Psoas muscle (tissue), 8 donors: ENCODE results near the gene MRPL32. TPM values are rescaled to one million over a fixed set of nuclear protein-coding genes. Genes with fewer than 3 reads are reported as not detected.

Experiments
- ATAC-seq, 4 donors: fragments of 200-7000 bp; cut with Tn5 transposase; one replicate each; pipeline ENCODE4 v1.9.1; 2020; ENCODE audit warnings: moderate library complexity in 3 of 4, mild to moderate bottlenecking in 2 of 4
- DNase-seq, 2 donors: peaks; one replicate each; pipeline ENCODE4 v3.0.0-alpha.2; 2020
- H3K27ac ChIP-seq: fragments of 200-600 bp; one replicate; pipeline ENCODE4 v1.8.0; 2022
- H3K27me3 ChIP-seq, 3 donors: fragments of 200-600 bp in 1 of 3; one replicate each; pipeline versions ENCODE4 v1.6.1 to v1.8.0; 2013 to 2022; ENCODE audit warnings: low read length in 2 of 3, mild to moderate bottlenecking in 2 of 3, moderate library complexity in 1 of 3; ENCODE audit not compliant: insufficient read depth in 3 of 3
- H3K36me3 ChIP-seq, 2 donors: fragments of 200-600 bp in 1 of 2; one replicate each; pipeline versions ENCODE4 v1.6.1 to v1.8.0; 2013 to 2022; ENCODE audit warnings: low read depth in 1 of 2, mild to moderate bottlenecking in 1 of 2, moderate library complexity in 1 of 2; ENCODE audit not compliant: insufficient read depth in 1 of 2
- H3K4me1 ChIP-seq: fragments of 200-600 bp; one replicate; pipeline ENCODE4 v1.8.0; 2022
- H3K4me3 ChIP-seq: fragments of 200-600 bp; one replicate; pipeline ENCODE4 v1.8.0; 2022; ENCODE audit warnings: mild to moderate bottlenecking
- H3K9me3 ChIP-seq: fragments of 200-600 bp; one replicate; pipeline ENCODE4 v1.8.0; 2022
- WGBS, 3 donors: extraction: QIAGEN DNeasy Blood & Tissue Kit; methylation state at CpG; one replicate each; pipeline versions ENCODE4 v1.1.6 to v1.1.7; 2013; 5-methylcytosine and 5-hydroxymethylcytosine counted together
- intact Hi-C, 2 donors: fragments of 100-400 bp; cut with DNase I; formaldehyde crosslinking; loops; one replicate each; pipeline versions ENCODE4 v1.11.0 to v1.14.2; 2022
- polyA plus RNA-seq, 3 donors: library from polyadenylated mRNA; stranded (reverse); fragments of 200-250 nt; gene quantifications; one replicate each; pipeline ENCODE4 v1.2.3, GENCODE V29; 2013
- total RNA-seq, 4 donors: library from RNA; stranded (reverse); fragmentation: NEBNext Ultra II Directional in 2 of 4; extraction: Animal tissue kit (Norgen Biotek cat#: 25700) in 2 of 4; gene quantifications; one replicate each; pipeline versions ENCODE4 v1.2.1 to v1.2.4, GENCODE V29; 2021 to 2023
- TF ChIP-seq, protein P1 (sequence below): fragments of 200-600 bp; IDR thresholded peaks from one replicate; pipeline ENCODE4 v1.8.0; 2022; ENCODE audit warnings: antibody characterized with exemption
- donor health status: healthy with polysubstance abuse.
- donor health status: DM: no; HTN: no; CAD: no; lungs with moderate emphysema.
- donor health status: Bipolar disorder and iron deficiency.
- donor health status: healthy.
- donor health status: DM: yes; HTN: yes; CAD: no.
- donor health status: DM: no; HTN: no; CAD: no.
- donor health status: DM: no; HTN: no; CAD: no.
- donor health status: DM: yes; HTN: yes; CAD: no.

Gene MRPL32
- total and polyA plus RNA-seq, 7 donors = 34.3 to 133 (median 51.7) TPM

DNA sequence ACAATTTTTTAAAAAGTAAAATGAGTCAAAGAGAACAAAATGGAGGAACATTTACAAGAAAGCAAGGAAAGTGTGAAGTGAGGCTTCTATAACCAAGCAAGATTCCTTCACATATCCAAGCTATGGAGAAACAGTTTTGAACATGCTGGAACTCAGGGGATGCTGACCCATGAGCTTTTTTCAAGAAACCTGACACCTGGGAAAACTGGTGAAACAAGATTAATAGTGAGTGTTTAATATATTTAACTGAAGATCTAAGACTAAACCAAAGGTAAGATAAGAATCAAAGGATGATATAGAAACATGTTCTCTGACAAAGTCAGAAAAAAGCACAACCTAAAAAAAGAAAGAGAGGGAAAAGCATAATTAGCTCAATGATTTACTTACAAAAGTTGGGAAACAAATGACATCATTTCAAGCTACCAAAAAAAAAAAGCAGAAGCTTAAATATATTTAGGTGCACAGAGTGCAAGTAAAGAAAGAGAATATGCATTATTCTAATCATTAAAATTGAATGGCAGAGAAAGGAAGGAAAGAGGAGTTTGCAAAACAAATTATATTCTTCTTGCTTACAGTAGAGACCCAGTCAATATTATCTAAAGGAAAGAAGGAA lies 45.2 kb upstream of the MRPL32 start:
- Histone ChIP-seq H3K4me3 (peak overlapping the region; percentile 73), H3K9me3 (no peaks in the 10 kb centered on the region), H3K27ac (no peak overlapping the region), H3K27me3 (no peaks in the 10 kb centered on the region), H3K36me3 (no peaks in the 10 kb centered on the region), H3K4me1 (peaks cover 9% of the 10 kb centered on the region)
- ATAC-seq (no peak), DNase-seq (no peak)
- TF ChIP-seq, protein P1, sequence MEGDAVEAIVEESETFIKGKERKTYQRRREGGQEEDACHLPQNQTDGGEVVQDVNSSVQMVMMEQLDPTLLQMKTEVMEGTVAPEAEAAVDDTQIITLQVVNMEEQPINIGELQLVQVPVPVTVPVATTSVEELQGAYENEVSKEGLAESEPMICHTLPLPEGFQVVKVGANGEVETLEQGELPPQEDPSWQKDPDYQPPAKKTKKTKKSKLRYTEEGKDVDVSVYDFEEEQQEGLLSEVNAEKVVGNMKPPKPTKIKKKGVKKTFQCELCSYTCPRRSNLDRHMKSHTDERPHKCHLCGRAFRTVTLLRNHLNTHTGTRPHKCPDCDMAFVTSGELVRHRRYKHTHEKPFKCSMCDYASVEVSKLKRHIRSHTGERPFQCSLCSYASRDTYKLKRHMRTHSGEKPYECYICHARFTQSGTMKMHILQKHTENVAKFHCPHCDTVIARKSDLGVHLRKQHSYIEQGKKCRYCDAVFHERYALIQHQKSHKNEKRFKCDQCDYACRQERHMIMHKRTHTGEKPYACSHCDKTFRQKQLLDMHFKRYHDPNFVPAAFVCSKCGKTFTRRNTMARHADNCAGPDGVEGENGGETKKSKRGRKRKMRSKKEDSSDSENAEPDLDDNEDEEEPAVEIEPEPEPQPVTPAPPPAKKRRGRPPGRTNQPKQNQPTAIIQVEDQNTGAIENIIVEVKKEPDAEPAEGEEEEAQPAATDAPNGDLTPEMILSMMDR = no peak
- intact Hi-C loops = loop anchor here in 1 of 2 donors (10.0 kb wide), 1 partner anchor 128 kb away; no protein-coding TSS in a partner anchor

GRCh38 chr7:42893346-42894240 lies 38.6 kb upstream of the MRPL32 start:
- no peak overlapping the region for H3K4me3 ChIP-seq
- no peaks in the 10 kb centered on the region for H3K27me3 ChIP-seq
- TF ChIP-seq, protein P1 = no peak
- DNase-seq = no peak
- no peak overlapping the region for H3K27ac ChIP-seq
- no peaks in the 10 kb centered on the region for H3K4me1 ChIP-seq
- no peaks in the 10 kb centered on the region for H3K36me3 ChIP-seq
- no peaks in the 10 kb centered on the region for H3K9me3 ChIP-seq
- no peak for ATAC-seq
- intact Hi-C loops = no loop called here
- WGBS, 3 donors = 71 to 80% (median 73%) methylated on average over 9 of the region's 9 CpGs

DNA sequence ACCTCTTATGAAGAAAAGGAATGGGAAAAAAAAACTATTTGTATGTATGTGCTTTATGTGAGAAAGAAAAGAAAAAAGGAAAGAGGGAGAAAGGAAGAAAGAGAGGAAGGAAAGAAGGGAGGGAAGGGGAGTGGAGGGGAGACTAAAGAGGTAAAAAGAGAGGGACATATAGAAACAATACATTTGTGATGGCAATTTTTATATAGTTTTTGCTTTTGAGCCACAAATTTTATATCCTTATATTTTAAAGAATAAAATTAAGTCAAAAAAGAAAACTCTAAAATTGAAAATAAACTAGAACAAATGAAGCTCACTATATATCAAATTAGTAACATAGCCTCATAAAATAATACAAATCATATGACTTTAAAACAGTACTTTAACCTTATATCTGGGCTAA lies 31.3 kb upstream of the MRPL32 start:
- DNase-seq (no peak), ATAC-seq (no peak)
- no peaks in the 10 kb centered on the region for H3K27me3 ChIP-seq
- intact Hi-C loops = no loop called here
- H3K4me3 ChIP-seq = no peak overlapping the region
- no peaks in the 10 kb centered on the region for H3K9me3 ChIP-seq
- no peaks in the 10 kb centered on the region for H3K36me3 ChIP-seq
- TF ChIP-seq, protein P1 = no peak
- H3K27ac ChIP-seq = no peak overlapping the region
- no peaks in the 10 kb centered on the region for H3K4me1 ChIP-seq

- H3K4me3 ChIP-seq = no peak overlapping the region
- H3K36me3 ChIP-seq = no peaks in the 10 kb centered on the region
- DNase-seq (no peak), ATAC-seq (no peak)
- H3K4me1 ChIP-seq = no peaks in the 10 kb centered on the region
- WGBS, 3 donors = 59 to 70% (median 67%) methylated on average over 3 of the region's 3 CpGs
- H3K9me3 ChIP-seq = no peaks in the 10 kb centered on the region
- intact Hi-C loops = no loop called here
- H3K27me3 ChIP-seq = no peaks in the 10 kb centered on the region
- TF ChIP-seq, protein P1 = no peak
- H3K27ac ChIP-seq = no peak overlapping the region
These were observed 29.8 kb upstream of the MRPL32 start for GRCh38 chr7:42902331-42902730.
